Pancreas (tissue), 10 donors: ENCODE data around the gene ERN1. TPM values are rescaled to one million over a fixed set of nuclear protein-coding genes. Genes with fewer than 3 reads are reported as not detected.
A peak's percentile ranks its signal among the peaks of the same experiment; 100 is the strongest.

Source experiments
- ATAC-seq, 4 donors: fragments of 200-7000 bp; cut with Tn5 transposase; one replicate each; pipeline versions ENCODE4 v1.8.0 to v1.9.1; 2020; ENCODE audit warnings: mild to moderate bottlenecking in 4 of 4, moderate library complexity in 4 of 4
- DNase-seq, 6 donors: peaks; one replicate each; pipeline ENCODE4 v3.0.0-alpha.2; 2020
- FAIRE-seq: peaks from 2 replicates; lab custom pipeline; 2012; peaks lifted over from hg19 to GRCh38; lab: Jason Lieb, UNC
- H3K27ac ChIP-seq, 4 donors: fragments of 200-600 bp; sonication (generic); 1 replicate in 3 of 4; 2 replicates in 1 of 4; pipeline versions ENCODE4 v1.5.0 to v1.8.0; 2020
- H3K27me3 ChIP-seq, 4 donors: fragments of 200-600 bp; one replicate each; pipeline ENCODE4 v1.8.0; 2021
- H3K36me3 ChIP-seq, 3 donors: fragments of 200-600 bp; sonication (generic) in 1 of 3; one replicate each; pipeline versions ENCODE4 v1.5.0 to v1.8.0; 2020 to 2021
- H3K4me1 ChIP-seq, 3 donors: fragments of 200-600 bp; one replicate each; pipeline ENCODE4 v1.8.0; 2021
- H3K4me3 ChIP-seq, 4 donors: fragments of 200-600 bp; sonication (generic) in 2 of 4; one replicate each; pipeline versions ENCODE4 v1.5.0 to v1.8.0; 2020 to 2021
- H3K9me3 ChIP-seq, 4 donors: fragments of 200-600 bp; one replicate each; pipeline ENCODE4 v1.8.0; 2021
- CTCF ChIP-seq, 4 donors: fragments of 200-600 bp; sonication (generic) in 3 of 4; IDR thresholded peaks; one replicate each; pipeline versions ENCODE4 v1.5.0 to v1.8.0; 2021; ENCODE audit warnings: antibody characterized with exemption in 4 of 4
- WGBS, 2 donors: extraction: QIAGEN DNeasy Blood & Tissue Kit; methylation state at CpG; one replicate each; pipeline ENCODE4 v1.1.7; 2013; 5-methylcytosine and 5-hydroxymethylcytosine counted together
- intact Hi-C, 3 donors: fragments of 100-400 bp; cut with DNase I; formaldehyde crosslinking; loops; one replicate each; pipeline versions ENCODE4 v1.11.1 to v1.14.2; 2022
- polyA plus RNA-seq, 2 donors: library from polyadenylated mRNA; stranded (reverse); fragments of 200-250 nt; gene quantifications; one replicate each; pipeline ENCODE4 v1.2.3, GENCODE V29; 2013
- total RNA-seq, 6 donors: library from RNA; stranded (reverse); fragmentation: NEBNext Ultra II Directional in 4 of 6; extraction: Animal tissue kit (Norgen Biotek cat#: 25700) in 4 of 6; gene quantifications; one replicate each; pipeline versions ENCODE4 v1.2.1 to v1.2.4, GENCODE V29; 2021 to 2023
- donor health status: healthy with polysubstance abuse.
- donor health status: DM: no; HTN: no; CAD: no; lungs with moderate emphysema.
- donor health status: DM: no; HTN: no; CAD: no.
- donor health status: control.
- donor health status: control.
- donor health status: Bipolar disorder and iron deficiency.
- donor health status: DM: yes; HTN: yes; CAD: no.
- donor health status: DM: no; HTN: no; CAD: no.
- donor health status: DM: no; HTN: no; CAD: no.
- donor health status: DM: yes; HTN: yes; CAD: no.

Gene ERN1
- total and polyA plus RNA-seq, 8 donors, result 10.4 to 151 (median 39.1) TPM

DNA sequence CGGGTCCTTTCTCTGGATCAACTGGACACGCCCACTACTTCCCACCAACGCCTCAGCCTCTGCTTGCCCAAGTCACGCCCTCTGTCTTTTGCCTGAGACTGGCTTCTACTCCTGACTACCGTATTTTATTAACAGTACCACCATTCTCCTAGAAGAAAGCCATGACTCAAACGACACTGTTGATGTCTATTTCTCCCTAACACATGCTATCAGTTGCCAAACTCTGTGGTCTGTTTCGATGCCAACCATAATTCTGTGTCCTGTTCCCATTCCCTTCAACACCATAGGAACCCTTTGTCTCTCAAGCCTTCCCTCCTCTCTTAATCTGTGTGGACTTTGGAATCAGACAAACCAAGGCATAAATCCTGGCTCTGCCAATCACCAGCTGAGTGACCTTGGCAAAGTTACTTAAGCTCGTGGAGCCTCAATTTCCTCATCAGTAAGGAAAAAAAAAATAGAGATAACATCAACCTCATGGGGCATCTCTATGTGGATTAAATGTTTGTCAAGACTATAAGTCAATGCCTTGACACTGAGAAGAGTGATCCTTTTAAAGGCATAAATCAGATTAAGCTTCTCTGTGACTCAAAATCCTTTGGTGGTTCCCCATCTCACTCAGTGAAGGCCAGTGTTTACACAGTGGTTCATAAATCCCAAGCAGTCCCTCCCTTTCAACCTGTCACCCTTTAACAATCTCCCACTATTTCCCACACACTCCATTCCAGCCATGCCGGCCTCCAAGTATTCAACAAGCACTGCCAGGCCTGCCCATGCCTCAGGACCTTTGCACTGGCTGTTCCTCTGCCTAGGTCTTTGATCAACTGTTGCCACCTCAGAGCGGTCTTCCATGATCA lies 45.6 kb downstream of the ERN1 start:
- no peak for TF ChIP-seq CTCF (IDR thresholded peaks at IDR 0.05)

GRCh38 chr17:64083563-64084085 lies 46.3 kb downstream of the ERN1 start:
- peaks cover 0 to 11% (median 0%) of the 10 kb centered on the region in 3 donors for H3K36me3 ChIP-seq
- 17 to 18% methylated on average over 4 of the region's 4 CpGs for WGBS, 2 donors
- H3K9me3 ChIP-seq, result no peaks in the 10 kb centered on the region
- peaks cover 45 to 56% (median 48%) of the 10 kb centered on the region in 3 donors for H3K4me1 ChIP-seq
- ATAC-seq (peak in 2 of 4 donors; percentile 8 to 9), FAIRE-seq (no peak), DNase-seq (no peak)
- intact Hi-C loops, result no loop called here
- TF ChIP-seq CTCF (IDR thresholded peaks at IDR 0.05), result no peak
- no peak overlapping the region for H3K4me3 ChIP-seq
- no peaks in the 10 kb centered on the region for H3K27me3 ChIP-seq
- peak overlapping the region; percentile 53 to 73 (median 66) for H3K27ac ChIP-seq

More for the DNA sequence above, 45.6 kb downstream of the ERN1 start:
- H3K27me3 ChIP-seq, result no peaks in the 10 kb centered on the region
- no peaks in the 10 kb centered on the region for H3K9me3 ChIP-seq
- ATAC-seq, result peak; percentile 69 to 85 (median 74)
- H3K4me1 ChIP-seq, result peaks cover 45 to 60% (median 48%) of the 10 kb centered on the region in 3 donors
- H3K27ac ChIP-seq, result peak overlapping the region; percentile 53 to 73 (median 66)
- no peak for FAIRE-seq
- H3K4me3 ChIP-seq, result no peak overlapping the region
- peak in 4 of 6 donors; percentile 49 to 61 (median 56) for DNase-seq
- peaks cover 0 to 4% (median 0%) of the 10 kb centered on the region in 3 donors for H3K36me3 ChIP-seq
- 23 to 26% methylated on average over 10 of the region's 10 CpGs for WGBS, 2 donors
- intact Hi-C loops, result no loop called here

- ATAC-seq (no peak), FAIRE-seq (no peak), DNase-seq (no peak)
- Histone ChIP-seq H3K4me3 (no peak overlapping the region), H3K9me3 (no peaks in the 10 kb centered on the region), H3K4me1 (peaks cover 45 to 52% (median 48%) of the 10 kb centered on the region in 3 donors), H3K27ac (peak overlapping the region; percentile 53 to 73 (median 66)), H3K36me3 (peaks cover 0 to 16% (median 0%) of the 10 kb centered on the region in 3 donors), H3K27me3 (no peaks in the 10 kb centered on the region)
- 28 to 32% methylated on average over 3 of the region's 3 CpGs for WGBS, 2 donors
- no peak for TF ChIP-seq CTCF (IDR thresholded peaks at IDR 0.05)
- intact Hi-C loops, result no loop called here
Observed at GRCh38 chr17:64083093-64083492, 46.9 kb downstream of the ERN1 start.

DNA sequence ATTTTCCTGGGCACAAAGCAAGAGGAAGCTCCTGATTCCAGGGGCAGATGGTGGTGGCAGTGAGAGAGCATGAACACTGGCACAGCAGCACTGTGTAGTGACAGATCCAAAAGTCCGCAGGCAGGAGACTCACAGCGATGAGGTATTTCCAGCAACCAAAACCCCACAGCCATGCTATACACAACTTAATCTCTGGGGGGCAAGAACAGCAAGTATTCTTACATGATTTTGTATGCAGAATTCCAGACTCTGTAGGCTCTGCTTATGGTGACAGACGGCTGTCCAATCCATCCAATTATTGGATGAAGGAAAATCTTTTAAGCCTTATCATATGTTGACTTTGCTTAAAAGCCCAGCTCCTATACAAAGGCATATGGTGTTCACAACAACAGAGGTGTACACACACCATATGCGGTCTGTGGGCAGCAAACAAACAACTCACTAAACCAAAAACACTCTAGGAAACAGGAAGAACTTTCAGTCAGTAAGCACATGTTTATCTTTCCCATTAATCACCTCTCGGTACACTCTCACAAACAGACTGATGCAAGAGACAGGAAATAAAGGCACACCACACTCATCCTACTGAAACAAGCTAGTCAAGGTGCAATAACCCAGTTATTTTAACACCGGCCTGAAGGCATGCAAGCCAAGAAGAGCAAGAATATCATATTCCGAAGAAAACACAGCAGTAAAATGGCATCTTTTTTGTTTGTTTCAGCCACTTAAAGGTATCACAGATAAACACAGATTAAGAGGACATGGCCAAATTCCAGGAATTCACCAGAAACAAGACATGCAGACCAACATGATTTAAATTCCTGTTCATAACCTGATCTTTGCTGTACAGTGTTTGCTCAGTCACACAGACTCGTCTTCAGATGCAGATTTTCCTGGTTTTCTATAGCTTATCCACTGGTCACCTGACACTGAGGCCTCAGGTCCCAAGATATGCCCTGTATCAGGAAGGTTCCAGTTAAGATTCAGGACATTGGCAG lies 47.8 kb downstream of the ERN1 start:
- Histone ChIP-seq H3K9me3 (no peaks in the 10 kb centered on the region), H3K4me3 (peak overlapping the region in 1 of 4 donors; percentile 8), H3K27ac (peak overlapping the region; percentile 19 to 73 (median 66)), H3K4me1 (peaks cover 45 to 49% (median 48%) of the 10 kb centered on the region in 3 donors), H3K27me3 (no peaks in the 10 kb centered on the region), H3K36me3 (peaks cover 0 to 21% (median 0%) of the 10 kb centered on the region in 3 donors)
- 15 to 16% methylated on average over 8 of the region's 8 CpGs for WGBS, 2 donors
- ATAC-seq, result peak; percentile 35 to 72 (median 56)
- no peak for TF ChIP-seq CTCF (IDR thresholded peaks at IDR 0.05)
- FAIRE-seq, result no peak
- intact Hi-C loops, result no loop called here
- DNase-seq, result no peak
